RWPE1 (cell line): ENCODE measurements around the gene SAMD4B.
A peak's percentile ranks its signal among the peaks of the same experiment; 100 is the strongest.

Experiments
- CTCF ChIA-PET: fragments of 350-600 bp; sonication (Branson Sonifier 250); formaldehyde crosslinking; extraction: SDS; loops from one replicate; lab custom pipeline; 2021; lab: Yijun Ruan, JAX
- POLR2A ChIA-PET: fragments of 400-600 bp; formaldehyde crosslinking; extraction: SDS; loops from one replicate; lab custom pipeline; 2020; ENCODE audit warnings: antibody characterized with exemption; ENCODE audit not compliant: low non-redundant PET; lab: Yijun Ruan, JAX
- DNase-seq: peaks from one replicate; pipeline ENCODE4 v3.0.0; 2012; ENCODE audit warnings: low spot score
- H3K27ac ChIP-seq: fragments of 450-650 bp; 2 replicates; pipeline ENCODE4 v1.5.1; 2017
- CTCF ChIP-seq: fragments of 450-650 bp; conservative IDR thresholded peaks from 2 replicates; pipeline ENCODE4 v1.5.1; 2017; ENCODE audit warnings: low read depth, mild to moderate bottlenecking

Gene SAMD4B

DNA sequence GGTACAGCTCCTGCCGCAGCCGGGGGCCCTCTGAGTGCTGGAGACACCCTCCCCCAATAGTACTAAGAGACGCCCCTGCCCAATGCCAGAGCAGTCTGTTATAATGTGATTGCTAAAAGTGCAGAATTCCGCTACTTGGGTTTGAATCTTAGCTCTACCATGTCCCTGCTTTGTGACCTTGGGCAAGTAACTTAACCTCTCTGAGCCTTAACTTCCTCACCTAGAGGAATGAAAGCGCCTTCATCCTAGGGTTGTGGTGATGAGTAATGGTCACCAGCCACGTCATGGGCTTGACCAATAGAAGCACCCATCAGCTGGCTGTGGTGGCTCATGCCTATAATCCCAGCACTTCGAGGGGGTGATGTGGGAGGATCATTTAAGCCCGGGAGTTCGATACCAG lies 76.8 kb downstream of the SAMD4B start:
- ChIA-PET POLR2A (no interaction called here), CTCF (interaction anchor here (0.6 kb wide), 1 partner anchor 457 kb away, joined by 5 read pairs; no protein-coding TSS in a partner anchor)
- TF ChIP-seq CTCF, result no peak
- DNase-seq, result no peak
- no peak overlapping the region for H3K27ac ChIP-seq

GRCh38 chr19:39420769-39421168 lies 78.5 kb downstream of the SAMD4B start:
- POLR2A ChIA-PET, result no interaction called here
- no peak for DNase-seq
- H3K27ac ChIP-seq, result peak overlapping the region; percentile 45
- TF ChIP-seq CTCF, result no peak
- CTCF ChIA-PET, result interaction anchor here (0.6 to 0.7 kb wide), 2 partner anchors 21 to 1274 kb away, joined by 3 read pairs; no protein-coding TSS in a partner anchor

DNA sequence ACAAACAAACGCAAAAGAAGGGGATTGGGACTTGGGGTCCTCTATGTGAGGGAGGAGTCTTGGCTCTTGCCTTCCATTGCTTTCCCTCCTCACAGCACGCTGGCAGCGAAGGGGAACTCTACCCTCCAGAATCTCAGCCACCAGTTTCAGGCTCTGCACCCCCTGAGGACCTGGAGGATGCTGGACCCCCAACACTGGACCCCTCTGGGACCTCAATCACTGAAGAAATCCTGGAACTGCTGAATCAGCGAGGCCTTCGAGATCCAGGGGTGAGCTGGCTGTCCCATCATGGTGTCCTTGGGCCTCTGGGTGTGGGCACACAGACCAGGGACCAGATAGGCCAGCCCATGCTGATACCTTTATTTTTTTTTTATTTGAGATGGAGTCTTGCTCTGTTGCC lies 79.8 kb downstream of the SAMD4B start:
- CTCF ChIA-PET, result interaction anchor here (0.6 kb wide), 1 partner anchor 1705 kb away, joined by 4 read pairs; no protein-coding TSS in a partner anchor
- POLR2A ChIA-PET, result no interaction called here
- peak overlapping the region; percentile 45 for H3K27ac ChIP-seq
- TF ChIP-seq CTCF, result no peak
- DNase-seq, result no peak

DNA sequence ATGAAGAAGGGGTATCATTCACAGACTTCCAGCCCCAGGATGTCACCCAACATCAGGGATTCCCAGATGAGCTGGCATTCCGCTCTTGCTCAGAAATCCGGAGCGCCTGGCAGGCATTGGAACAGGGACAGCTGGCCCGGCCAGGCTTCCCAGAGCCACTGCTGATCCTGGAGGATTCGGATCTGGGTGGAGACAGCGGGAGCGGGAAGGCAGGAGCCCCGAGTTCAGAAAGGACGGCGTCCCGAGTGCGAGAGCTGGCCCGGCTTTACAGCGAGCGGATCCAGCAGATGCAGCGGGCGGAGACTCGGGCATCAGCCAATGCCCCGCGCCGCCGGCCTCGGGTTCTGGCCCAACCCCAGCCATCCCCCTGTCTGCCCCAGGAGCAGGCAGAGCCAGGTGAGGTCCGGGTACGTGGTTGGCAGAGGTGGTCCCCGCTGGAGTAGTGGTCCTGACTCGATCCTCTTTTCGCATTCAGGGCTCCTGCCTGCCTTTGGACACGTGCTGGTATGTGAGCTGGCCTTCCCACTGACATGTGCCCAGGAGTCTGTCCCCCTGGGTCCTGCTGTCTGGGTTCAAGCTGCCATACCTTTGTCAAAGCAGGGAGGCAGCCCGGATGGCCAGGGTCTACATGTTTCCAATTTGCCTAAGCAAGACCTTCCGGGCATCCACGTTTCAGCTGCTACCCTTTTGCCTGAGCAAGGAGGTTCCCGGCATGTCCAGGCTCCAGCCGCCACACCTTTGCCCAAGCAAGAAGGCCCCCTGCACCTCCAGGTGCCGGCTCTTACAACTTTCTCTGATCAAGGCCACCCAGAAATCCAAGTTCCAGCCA lies 81.3 kb downstream of the SAMD4B start:
- ChIA-PET CTCF (interaction anchor here (0.5 kb wide), 1 partner anchor 321 kb away, joined by 3 read pairs; no protein-coding TSS in a partner anchor), POLR2A (interaction anchor here (0.6 to 1.1 kb wide), 2 partner anchors 14 to 26 kb away, joined by 4 to 5 read pairs; no protein-coding TSS in a partner anchor)
- no peak for TF ChIP-seq CTCF
- peak overlapping the region; percentile 45 for H3K27ac ChIP-seq
- DNase-seq, result no peak

- no peak for DNase-seq
- POLR2A ChIA-PET, result interaction anchor here (1.1 kb wide), 1 partner anchor 27 kb away, joined by 5 read pairs; no protein-coding TSS in a partner anchor
- CTCF ChIA-PET, result interaction anchor here (0.7 kb wide), 1 partner anchor 558 kb away, joined by 3 read pairs; no protein-coding TSS in a partner anchor
- peak overlapping the region; percentile 45; the same call in 1 of the 2 replicates for H3K27ac ChIP-seq
- no peak for TF ChIP-seq CTCF
Observed at GRCh38 chr19:39424934-39425333, 82.7 kb downstream of the SAMD4B start.

GRCh38 chr19:39425744-39426143 lies 83.5 kb downstream of the SAMD4B start:
- POLR2A ChIA-PET, result no interaction called here
- H3K27ac ChIP-seq, result no peak overlapping the region
- CTCF ChIA-PET, result interaction anchor here (0.7 to 1.3 kb wide), 2 partner anchors 28 to 559 kb away, joined by 3 to 5 read pairs; no protein-coding TSS in a partner anchor
- DNase-seq, result no peak
- no peak for TF ChIP-seq CTCF
